Fibroblast of pulmonary artery (primary cell): Measurements from ENCODE around the gene EDDM3A.

Source experiments
- DNase-seq: peaks from one replicate; pipeline ENCODE4 v3.0.0-alpha.2; 2010; ENCODE audit warnings: low read depth
- H3K4me3 ChIP-seq: replicated peaks from 2 replicates; pipeline ENCODE4 v1.5.1; 2011; ENCODE audit warnings: low read depth, mild to moderate bottlenecking, control low read depth, low read length, moderate library complexity
- CTCF ChIP-seq: IDR thresholded peaks from 2 replicates; pipeline ENCODE4 v1.5.1; 2011; ENCODE audit warnings: mild to moderate bottlenecking, control low read depth, low read length, inconsistent platforms; ENCODE audit errors: missing control alignments

The EDDM3A gene

GRCh38 chr14:20781803-20782202 lies 36.1 kb downstream of the EDDM3A start:
- TF ChIP-seq CTCF = no peak
- DNase-seq = no peak
- no peak overlapping the region for H3K4me3 ChIP-seq

GRCh38 chr14:20782280-20782890 lies 36.7 kb downstream of the EDDM3A start:
- DNase-seq = no peak
- no peak for TF ChIP-seq CTCF
- no peak overlapping the region for H3K4me3 ChIP-seq

GRCh38 chr14:20787025-20787424 lies 41.3 kb downstream of the EDDM3A start:
- no peak overlapping the region for H3K4me3 ChIP-seq
- TF ChIP-seq CTCF = no peak
- DNase-seq = no peak

GRCh38 chr14:20789230-20789813 lies 43.6 kb downstream of the EDDM3A start:
- no peak for TF ChIP-seq CTCF
- no peak overlapping the region for H3K4me3 ChIP-seq
- no peak for DNase-seq

- no peak for TF ChIP-seq CTCF
- DNase-seq = no peak
- no peak overlapping the region for H3K4me3 ChIP-seq
These were observed 44.9 kb downstream of the EDDM3A start for GRCh38 chr14:20790464-20791116.

GRCh38 chr14:20791187-20791586 lies 45.5 kb downstream of the EDDM3A start:
- TF ChIP-seq CTCF = no peak
- DNase-seq = no peak
- no peak overlapping the region for H3K4me3 ChIP-seq

GRCh38 chr14:20791597-20791996 lies 45.9 kb downstream of the EDDM3A start:
- no peak for DNase-seq
- no peak overlapping the region for H3K4me3 ChIP-seq
- TF ChIP-seq CTCF = no peak
